Measurements from ENCODE around the gene PKNOX2.

PKNOX2 gene

DNA sequence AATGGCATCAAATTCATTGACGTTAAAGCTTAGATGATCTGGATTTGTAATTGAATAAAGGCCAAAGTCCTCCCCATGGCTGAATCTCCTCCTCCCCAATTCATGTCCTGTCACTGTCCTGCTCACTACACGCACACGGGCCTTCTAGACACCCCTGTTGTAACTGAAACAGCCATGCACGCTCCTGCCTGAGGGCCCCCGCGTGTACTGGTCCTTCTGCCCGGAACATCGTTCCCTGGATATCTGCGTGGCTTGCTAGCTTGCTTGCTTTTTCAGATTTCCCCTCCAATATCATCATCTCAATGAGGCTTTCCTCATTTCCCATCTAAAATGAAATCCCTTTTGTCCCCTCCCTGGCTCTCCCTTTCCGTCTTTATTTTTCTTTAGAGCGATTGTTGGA is 15.3 kb downstream of the PKNOX2 start:
- Mint-ChIP-seq H3K27ac (ENCODE audit: low read depth) (no peak overlapping the region), H3K4me3 (no peak overlapping the region), H3K9me3 (no peaks in the 10 kb centered on the region), H3K36me3 (ENCODE audit: insufficient read depth) (no peaks in the 10 kb centered on the region), H3K27me3 (peaks cover 93% of the 10 kb centered on the region), H3K4me1 (no peaks in the 10 kb centered on the region)
- ATAC-seq (replicated peaks; ENCODE audit: extremely low read depth, poor library complexity, severe bottlenecking) = no peak
- no peak for DNase-seq (ENCODE audit: low spot score in 2 of 2)

DNA sequence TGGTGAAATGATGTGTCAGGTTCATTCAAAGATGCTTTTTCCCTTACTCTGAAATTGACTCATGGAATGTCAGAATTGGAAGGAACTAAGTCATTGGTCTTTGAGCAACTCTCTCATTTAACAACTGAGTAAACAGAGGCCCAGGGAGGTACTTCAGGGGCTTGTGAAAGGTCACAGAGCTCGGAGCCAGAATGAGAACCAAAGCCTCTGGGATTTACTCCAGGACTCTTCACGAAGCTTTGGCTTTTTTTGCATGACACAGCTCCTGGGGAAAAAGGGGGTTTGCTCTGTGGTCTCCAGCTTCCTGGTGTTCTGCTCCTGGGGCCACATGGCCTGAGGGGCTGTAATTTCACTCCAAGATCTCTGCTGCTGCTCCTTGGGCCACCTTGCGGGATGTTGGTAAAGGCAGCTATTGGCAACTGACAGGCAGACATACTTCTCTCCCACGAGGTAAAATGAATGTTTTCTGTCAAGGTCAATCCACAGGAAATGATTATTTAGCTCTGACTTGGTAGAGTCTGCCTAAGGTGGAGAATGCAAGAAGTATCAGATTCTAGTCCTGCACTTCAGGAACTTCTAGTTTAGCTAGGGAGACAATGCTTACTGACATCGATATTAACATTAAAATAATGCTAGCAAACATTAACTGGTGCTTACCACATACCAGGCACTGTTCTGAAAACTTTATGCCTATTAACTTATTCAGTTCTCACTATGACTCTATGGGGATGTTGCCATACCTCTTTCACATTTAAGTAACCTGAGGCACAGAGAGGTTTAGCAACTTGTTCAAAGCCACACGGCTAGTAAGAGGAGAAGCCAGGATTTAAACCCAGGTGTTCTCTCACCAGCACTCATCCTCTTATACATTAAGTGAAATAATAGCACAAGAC is 16.1 kb downstream of the PKNOX2 start:
- ATAC-seq (replicated peaks; ENCODE audit: extremely low read depth, poor library complexity, severe bottlenecking) (no peak), DNase-seq (ENCODE audit: low spot score in 2 of 2) (no peak)
- Mint-ChIP-seq H3K27ac (ENCODE audit: low read depth) (no peak overlapping the region), H3K36me3 (ENCODE audit: insufficient read depth) (no peaks in the 10 kb centered on the region), H3K27me3 (peaks cover 93% of the 10 kb centered on the region), H3K4me1 (no peaks in the 10 kb centered on the region), H3K4me3 (no peak overlapping the region), H3K9me3 (no peaks in the 10 kb centered on the region)

DNA sequence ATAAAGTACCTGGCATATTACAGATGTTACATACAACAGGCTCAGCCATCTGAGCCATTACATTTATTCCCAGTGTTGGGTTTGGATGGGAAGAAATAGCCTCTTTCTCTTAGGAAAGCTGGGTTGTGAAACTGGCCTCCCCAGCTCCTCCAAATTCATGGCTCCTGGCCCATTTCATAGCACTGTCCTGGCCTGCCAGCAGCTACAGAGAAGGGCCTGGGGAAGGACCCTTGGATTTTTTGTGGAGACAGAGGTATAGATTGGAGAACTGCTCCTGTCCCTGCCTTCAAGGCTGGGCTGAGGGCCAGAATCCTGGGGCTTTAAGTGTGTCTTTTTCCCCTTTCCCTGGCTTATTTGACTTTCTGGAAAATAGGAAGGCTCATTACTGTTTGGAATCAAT is 18.0 kb downstream of the PKNOX2 start:
- Mint-ChIP-seq H3K4me3 (no peak overlapping the region), H3K27me3 (peaks cover 93% of the 10 kb centered on the region), H3K36me3 (ENCODE audit: insufficient read depth) (peaks cover 2% of the 10 kb centered on the region), H3K27ac (ENCODE audit: low read depth) (no peak overlapping the region), H3K4me1 (no peaks in the 10 kb centered on the region), H3K9me3 (no peaks in the 10 kb centered on the region)
- ATAC-seq (replicated peaks; ENCODE audit: extremely low read depth, poor library complexity, severe bottlenecking) = no peak
- DNase-seq (ENCODE audit: low spot score in 2 of 2) = no peak

DNA sequence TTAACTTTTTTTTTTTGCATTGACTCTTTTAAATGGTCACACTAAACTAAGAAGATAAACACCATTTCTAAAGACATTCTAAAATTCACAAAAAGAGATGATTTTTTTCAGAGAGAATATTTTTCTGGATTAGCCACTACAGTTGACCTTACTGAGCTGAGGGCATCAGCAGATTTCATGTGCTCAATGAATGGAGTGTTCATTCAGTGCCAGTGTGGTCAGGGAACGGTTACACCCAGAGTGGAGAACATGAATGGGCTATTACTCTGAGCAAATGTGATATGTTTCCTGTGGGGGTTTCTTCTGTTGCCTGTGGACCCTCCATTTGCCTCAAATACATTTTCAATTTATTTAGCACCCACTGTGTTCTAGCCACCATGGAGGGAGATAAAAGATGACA is 19.1 kb downstream of the PKNOX2 start:
- Mint-ChIP-seq H3K9me3 (no peaks in the 10 kb centered on the region), H3K36me3 (ENCODE audit: insufficient read depth) (peaks cover 2% of the 10 kb centered on the region), H3K4me1 (no peaks in the 10 kb centered on the region), H3K27ac (ENCODE audit: low read depth) (no peak overlapping the region), H3K27me3 (peaks cover 93% of the 10 kb centered on the region), H3K4me3 (no peak overlapping the region)
- no peak for DNase-seq (ENCODE audit: low spot score in 2 of 2)
- ATAC-seq (replicated peaks; ENCODE audit: extremely low read depth, poor library complexity, severe bottlenecking) = no peak

DNA sequence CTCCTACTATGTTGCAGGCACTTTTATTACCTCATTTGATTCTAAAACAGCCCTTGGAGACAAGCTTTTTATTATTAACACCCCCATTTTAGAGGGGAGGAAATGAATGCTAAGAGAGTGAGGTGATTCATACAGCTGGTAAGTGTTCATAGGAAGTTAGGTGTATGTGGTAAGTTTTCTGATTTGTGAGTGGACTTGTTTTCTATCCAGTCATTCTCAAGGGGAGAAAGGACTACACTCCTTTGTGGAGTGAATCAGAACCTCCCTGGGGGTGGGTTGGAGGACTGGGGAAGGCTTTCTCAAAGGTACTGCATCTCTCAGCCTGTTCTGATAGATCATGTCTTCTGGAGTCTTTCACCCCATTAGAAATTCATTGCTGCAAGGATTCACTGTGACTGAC is 23.5 kb downstream of the PKNOX2 start:
- Mint-ChIP-seq H3K27ac (ENCODE audit: low read depth) (no peak overlapping the region), H3K4me3 (no peak overlapping the region), H3K27me3 (peaks cover 96% of the 10 kb centered on the region), H3K36me3 (ENCODE audit: insufficient read depth) (peaks cover 2% of the 10 kb centered on the region), H3K9me3 (no peaks in the 10 kb centered on the region), H3K4me1 (no peaks in the 10 kb centered on the region)
- DNase-seq (ENCODE audit: low spot score in 2 of 2) (no peak), ATAC-seq (replicated peaks; ENCODE audit: extremely low read depth, poor library complexity, severe bottlenecking) (no peak)

DNA sequence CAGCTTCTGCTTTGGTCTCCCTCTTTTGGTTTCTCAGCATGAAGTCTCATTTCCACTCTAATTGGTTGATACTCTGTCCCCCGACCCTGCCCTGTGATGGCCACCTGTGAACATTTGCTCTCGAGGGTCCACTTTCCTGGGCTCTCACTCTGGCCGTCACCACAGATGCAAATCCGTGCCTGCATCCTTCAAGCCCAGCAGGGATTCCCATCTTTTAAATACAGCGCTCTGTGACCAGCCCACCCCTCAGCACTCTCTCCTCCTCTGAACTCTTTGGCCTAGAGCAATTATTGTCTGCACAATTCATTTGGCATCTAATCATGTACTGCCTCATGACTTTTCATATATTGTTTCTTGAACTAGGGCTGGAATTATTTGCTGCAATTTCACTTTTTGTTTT is 26.0 kb downstream of the PKNOX2 start:
- H3K27ac Mint-ChIP-seq (ENCODE audit: low read depth) = no peak overlapping the region
- DNase-seq (ENCODE audit: low spot score in 2 of 2) (no peak), ATAC-seq (replicated peaks; ENCODE audit: extremely low read depth, poor library complexity, severe bottlenecking) (no peak)
- no peaks in the 10 kb centered on the region for H3K9me3 Mint-ChIP-seq
- H3K27me3 Mint-ChIP-seq = peaks cover 99% of the 10 kb centered on the region
- H3K4me1 Mint-ChIP-seq = no peaks in the 10 kb centered on the region
- peaks cover 2% of the 10 kb centered on the region for H3K36me3 Mint-ChIP-seq (ENCODE audit: insufficient read depth)
- no peak overlapping the region for H3K4me3 Mint-ChIP-seq

DNA sequence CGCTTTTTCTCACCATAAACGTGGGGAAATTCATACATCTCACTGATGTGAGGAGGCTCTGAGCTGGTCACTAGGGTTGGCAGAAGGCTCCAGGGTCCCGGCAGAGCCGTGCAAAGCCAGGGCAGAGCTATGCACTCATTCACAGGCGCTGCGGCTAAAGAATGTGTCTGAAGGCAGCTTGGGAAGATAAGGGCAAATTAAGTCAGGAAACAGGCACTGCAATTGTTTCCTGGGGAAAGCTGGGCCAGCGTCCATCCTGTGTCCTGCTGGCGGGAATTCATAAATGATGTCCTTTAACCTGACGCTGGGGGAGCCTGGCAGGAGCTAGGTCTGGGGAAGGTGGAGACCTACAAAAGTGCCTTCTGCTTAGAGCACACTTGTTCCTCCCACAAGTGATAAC is 27.6 kb downstream of the PKNOX2 start:
- no peak overlapping the region for H3K27ac Mint-ChIP-seq (ENCODE audit: low read depth)
- ATAC-seq (replicated peaks; ENCODE audit: extremely low read depth, poor library complexity, severe bottlenecking) = no peak
- no peaks in the 10 kb centered on the region for H3K4me1 Mint-ChIP-seq
- no peaks in the 10 kb centered on the region for H3K36me3 Mint-ChIP-seq (ENCODE audit: insufficient read depth)
- H3K9me3 Mint-ChIP-seq = no peaks in the 10 kb centered on the region
- DNase-seq (ENCODE audit: low spot score in 2 of 2) = no peak
- H3K27me3 Mint-ChIP-seq = peaks cover 83% of the 10 kb centered on the region
- H3K4me3 Mint-ChIP-seq = no peak overlapping the region

DNA sequence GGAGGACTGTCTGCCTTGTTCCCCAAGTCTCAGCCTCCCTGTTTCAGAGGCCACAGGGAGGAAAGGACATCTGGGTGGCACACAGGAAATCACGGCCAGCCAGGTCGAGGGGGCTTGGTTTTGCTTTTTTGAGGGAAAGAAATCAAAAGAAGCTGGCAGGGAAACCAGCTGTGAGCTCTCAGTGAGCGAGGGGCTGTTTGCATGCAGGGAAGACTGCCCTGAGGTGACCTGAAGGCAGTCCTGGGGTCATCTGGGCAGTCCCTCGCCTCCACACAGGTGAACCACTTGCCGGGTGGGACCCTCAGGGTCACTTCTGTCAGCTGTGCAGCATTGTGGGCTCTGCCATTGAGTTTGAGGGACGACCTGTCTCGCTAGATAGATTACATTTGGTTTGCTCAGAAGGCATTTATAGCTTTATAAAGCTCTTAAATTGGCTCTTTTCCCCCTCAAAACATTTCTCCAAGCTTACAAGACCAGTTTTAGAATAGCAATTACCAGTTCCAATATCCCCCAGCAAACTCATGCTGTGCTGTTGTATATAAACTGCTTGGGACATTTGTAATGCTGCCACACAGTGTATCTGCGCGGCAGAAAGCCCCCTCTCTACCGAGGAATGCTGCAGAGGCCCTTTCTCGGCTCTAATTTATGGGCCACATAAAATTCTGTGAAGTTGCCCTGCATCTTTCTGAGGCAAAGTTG is 28.3 kb downstream of the PKNOX2 start:
- Mint-ChIP-seq H3K4me1 (no peaks in the 10 kb centered on the region), H3K27me3 (peaks cover 80% of the 10 kb centered on the region), H3K9me3 (no peaks in the 10 kb centered on the region), H3K4me3 (no peak overlapping the region), H3K36me3 (ENCODE audit: insufficient read depth) (no peaks in the 10 kb centered on the region), H3K27ac (ENCODE audit: low read depth) (no peak overlapping the region)
- DNase-seq (ENCODE audit: low spot score in 2 of 2) (no peak), ATAC-seq (replicated peaks; ENCODE audit: extremely low read depth, poor library complexity, severe bottlenecking) (no peak)

DNA sequence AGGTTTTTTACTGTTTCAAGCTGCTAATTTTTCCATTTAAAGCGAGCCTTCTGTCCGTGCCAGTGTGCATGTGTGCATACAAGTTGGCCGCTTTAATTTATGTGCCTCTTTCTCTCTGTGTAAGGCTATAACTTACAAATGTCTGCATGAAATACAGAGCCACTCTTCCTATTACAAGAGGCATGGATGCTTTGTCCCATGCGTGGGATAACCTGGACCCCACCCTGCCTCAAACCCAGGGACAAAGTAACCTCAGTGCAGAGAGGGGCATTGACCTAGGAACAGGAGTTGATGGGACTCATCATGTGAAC is 28.8 kb downstream of the PKNOX2 start:
- Mint-ChIP-seq H3K9me3 (no peaks in the 10 kb centered on the region), H3K27me3 (peaks cover 80% of the 10 kb centered on the region)
- ATAC-seq (replicated peaks; ENCODE audit: extremely low read depth, poor library complexity, severe bottlenecking) = no peak

DNA sequence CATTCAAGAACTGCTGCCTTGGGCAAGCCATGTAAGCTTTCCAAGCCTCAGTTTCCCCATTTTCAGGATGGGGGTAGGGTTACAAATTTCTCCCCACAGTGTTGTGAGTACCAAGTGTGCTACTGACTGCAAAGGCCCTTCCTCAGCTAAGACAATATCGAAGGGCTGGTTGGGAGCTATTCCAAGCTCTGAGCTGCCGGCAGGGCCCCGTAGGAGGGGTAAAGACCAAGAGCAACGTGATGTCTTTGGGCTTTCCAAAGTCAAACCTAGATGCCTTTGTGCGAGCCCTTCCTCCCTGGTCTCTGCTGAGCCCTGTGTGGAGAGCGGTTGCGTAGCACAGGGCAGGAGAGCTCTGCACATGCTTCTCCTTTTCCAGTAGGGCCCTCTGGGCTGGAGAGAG is 29.3 kb downstream of the PKNOX2 start:
- DNase-seq (ENCODE audit: low spot score in 2 of 2) (no peak), ATAC-seq (replicated peaks; ENCODE audit: extremely low read depth, poor library complexity, severe bottlenecking) (no peak)
- Mint-ChIP-seq H3K27ac (ENCODE audit: low read depth) (no peak overlapping the region), H3K9me3 (no peaks in the 10 kb centered on the region), H3K4me1 (no peaks in the 10 kb centered on the region), H3K27me3 (peaks cover 80% of the 10 kb centered on the region), H3K4me3 (no peak overlapping the region), H3K36me3 (ENCODE audit: insufficient read depth) (no peaks in the 10 kb centered on the region)

More for the DNA sequence above, 28.8 kb downstream of the PKNOX2 start:
- Mint-ChIP-seq H3K27ac (ENCODE audit: low read depth) (no peak overlapping the region), H3K36me3 (ENCODE audit: insufficient read depth) (no peaks in the 10 kb centered on the region), H3K4me1 (no peaks in the 10 kb centered on the region), H3K4me3 (no peak overlapping the region)
- DNase-seq (ENCODE audit: low spot score in 2 of 2) = no peak

DNA sequence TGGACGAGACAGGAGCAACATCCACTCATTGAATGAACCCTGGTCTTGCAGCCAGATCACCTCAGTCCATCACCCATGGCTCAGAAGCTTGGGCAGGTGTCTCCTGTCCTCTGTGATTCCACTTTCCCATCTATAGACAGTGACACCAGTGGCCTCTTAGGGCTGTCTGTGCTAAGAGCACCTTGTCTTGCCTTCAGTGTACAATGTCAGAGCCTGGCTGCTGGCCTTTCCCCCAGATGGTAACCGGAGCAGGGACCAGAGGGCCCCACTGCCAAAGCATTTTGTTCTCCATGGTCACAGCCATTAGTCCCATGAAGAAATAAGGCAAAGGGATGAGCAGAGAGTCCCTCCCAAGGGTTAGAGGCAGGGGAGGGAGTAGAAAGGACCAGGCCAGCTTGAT is 35.4 kb downstream of the PKNOX2 start:
- peaks cover 59% of the 10 kb centered on the region for H3K27me3 Mint-ChIP-seq
- no peaks in the 10 kb centered on the region for H3K36me3 Mint-ChIP-seq (ENCODE audit: insufficient read depth)
- ATAC-seq (replicated peaks; ENCODE audit: extremely low read depth, poor library complexity, severe bottlenecking) (no peak), DNase-seq (ENCODE audit: low spot score in 2 of 2) (no peak)
- no peak overlapping the region for H3K4me3 Mint-ChIP-seq
- no peaks in the 10 kb centered on the region for H3K4me1 Mint-ChIP-seq
- no peaks in the 10 kb centered on the region for H3K9me3 Mint-ChIP-seq
- no peak overlapping the region for H3K27ac Mint-ChIP-seq (ENCODE audit: low read depth)

DNA sequence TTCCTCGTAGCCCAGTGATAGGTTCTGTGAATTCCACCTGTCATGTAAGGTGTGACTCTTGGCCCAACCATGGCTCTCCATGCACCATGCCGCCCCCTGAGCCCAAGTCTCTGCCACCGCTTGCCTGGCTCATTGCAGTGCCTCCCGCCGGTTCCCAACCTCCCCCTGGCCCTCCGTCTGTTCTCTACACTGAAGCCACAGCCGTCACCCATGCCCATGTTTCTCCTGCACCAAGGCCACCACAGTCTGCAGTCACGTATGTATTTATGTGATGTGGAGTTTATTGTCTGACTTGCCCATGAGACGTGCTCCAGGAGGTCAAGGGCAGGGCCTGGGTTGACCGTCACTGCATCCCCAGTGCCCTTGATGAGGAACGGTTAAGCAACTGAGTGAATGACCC is 35.9 kb downstream of the PKNOX2 start:
- no peak overlapping the region for H3K27ac Mint-ChIP-seq (ENCODE audit: low read depth)
- H3K4me1 Mint-ChIP-seq = no peaks in the 10 kb centered on the region
- no peak for DNase-seq (ENCODE audit: low spot score in 2 of 2)
- H3K9me3 Mint-ChIP-seq = no peaks in the 10 kb centered on the region
- ATAC-seq (replicated peaks; ENCODE audit: extremely low read depth, poor library complexity, severe bottlenecking) = no peak
- no peaks in the 10 kb centered on the region for H3K36me3 Mint-ChIP-seq (ENCODE audit: insufficient read depth)
- no peak overlapping the region for H3K4me3 Mint-ChIP-seq
- H3K27me3 Mint-ChIP-seq = peaks cover 55% of the 10 kb centered on the region

DNA sequence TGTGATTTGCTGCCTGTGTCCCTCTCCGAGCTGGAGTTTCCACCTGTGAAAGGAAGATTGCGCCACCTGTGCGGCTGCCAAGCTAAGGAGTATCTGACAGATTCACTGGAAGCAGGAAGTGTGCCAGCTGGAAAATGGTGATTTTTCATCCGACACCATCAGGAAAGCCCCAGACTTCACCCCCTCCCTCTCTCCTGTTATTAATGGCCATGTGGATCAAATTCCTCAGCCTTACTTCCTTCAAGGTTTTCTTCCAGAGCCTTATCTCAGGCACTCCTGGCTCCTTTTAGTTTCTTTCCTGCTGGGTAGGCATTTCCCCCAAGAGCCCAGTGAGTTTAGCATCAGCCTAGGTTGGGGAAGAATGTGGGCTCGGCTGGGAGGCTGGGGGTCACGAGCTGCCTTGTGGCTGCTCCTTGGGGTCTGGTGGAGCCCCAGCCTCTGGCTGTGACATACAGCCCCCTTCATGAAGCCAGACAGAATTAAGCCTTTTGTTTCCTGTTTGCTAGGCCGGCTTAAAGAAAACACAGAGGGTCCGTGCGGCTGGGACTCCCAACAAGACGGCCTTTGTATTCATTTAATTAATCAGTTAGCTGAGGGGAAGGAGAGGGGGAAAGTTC is 37.1 kb downstream of the PKNOX2 start:
- Mint-ChIP-seq H3K4me1 (no peaks in the 10 kb centered on the region), H3K36me3 (ENCODE audit: insufficient read depth) (peaks cover 2% of the 10 kb centered on the region), H3K4me3 (no peak overlapping the region), H3K9me3 (no peaks in the 10 kb centered on the region), H3K27me3 (peaks cover 54% of the 10 kb centered on the region), H3K27ac (ENCODE audit: low read depth) (no peak overlapping the region)
- ATAC-seq (replicated peaks; ENCODE audit: extremely low read depth, poor library complexity, severe bottlenecking) (no peak), DNase-seq (ENCODE audit: low spot score in 2 of 2) (no peak)
